Pancreas (tissue), 10 donors: ENCODE measurements around the gene LILRA6. TPM values are rescaled to one million over a fixed set of nuclear protein-coding genes. Genes with fewer than 3 reads are reported as not detected.
"Not testable (repeated sequence)": the region's sequence is repeated elsewhere in the genome, so short reads cannot be mapped to it uniquely, and the experiment has no call there.

Experiments
- ATAC-seq, 4 donors: fragments of 200-7000 bp; cut with Tn5 transposase; one replicate each; pipeline versions ENCODE4 v1.8.0 to v1.9.1; 2020; ENCODE audit warnings: mild to moderate bottlenecking in 4 of 4, moderate library complexity in 4 of 4
- DNase-seq, 6 donors: peaks; one replicate each; pipeline ENCODE4 v3.0.0-alpha.2; 2020
- FAIRE-seq: peaks from 2 replicates; lab custom pipeline; 2012; peaks lifted over from hg19 to GRCh38; lab: Jason Lieb, UNC
- H3K27ac ChIP-seq, 4 donors: fragments of 200-600 bp; sonication (generic); 1 replicate in 3 of 4; 2 replicates in 1 of 4; pipeline versions ENCODE4 v1.5.0 to v1.8.0; 2020
- H3K27me3 ChIP-seq, 4 donors: fragments of 200-600 bp; one replicate each; pipeline ENCODE4 v1.8.0; 2021
- H3K36me3 ChIP-seq, 3 donors: fragments of 200-600 bp; sonication (generic) in 1 of 3; one replicate each; pipeline versions ENCODE4 v1.5.0 to v1.8.0; 2020 to 2021
- H3K4me1 ChIP-seq, 3 donors: fragments of 200-600 bp; one replicate each; pipeline ENCODE4 v1.8.0; 2021
- H3K4me3 ChIP-seq, 4 donors: fragments of 200-600 bp; sonication (generic) in 2 of 4; one replicate each; pipeline versions ENCODE4 v1.5.0 to v1.8.0; 2020 to 2021
- H3K9me3 ChIP-seq, 4 donors: fragments of 200-600 bp; one replicate each; pipeline ENCODE4 v1.8.0; 2021
- WGBS, 2 donors: extraction: QIAGEN DNeasy Blood & Tissue Kit; methylation state at CpG; one replicate each; pipeline ENCODE4 v1.1.7; 2013; 5-methylcytosine and 5-hydroxymethylcytosine counted together
- intact Hi-C, 3 donors: fragments of 100-400 bp; cut with DNase I; formaldehyde crosslinking; loops; one replicate each; pipeline versions ENCODE4 v1.11.1 to v1.14.2; 2022
- polyA plus RNA-seq, 2 donors: library from polyadenylated mRNA; stranded (reverse); fragments of 200-250 nt; gene quantifications; one replicate each; pipeline ENCODE4 v1.2.3, GENCODE V29; 2013
- total RNA-seq, 6 donors: library from RNA; stranded (reverse); fragmentation: NEBNext Ultra II Directional in 4 of 6; extraction: Animal tissue kit (Norgen Biotek cat#: 25700) in 4 of 6; gene quantifications; one replicate each; pipeline versions ENCODE4 v1.2.1 to v1.2.4, GENCODE V29; 2021 to 2023
- TF ChIP-seq, protein P1 (sequence below), 4 donors: fragments of 200-600 bp; sonication (generic) in 3 of 4; IDR thresholded peaks; one replicate each; pipeline versions ENCODE4 v1.5.0 to v1.8.0; 2021; ENCODE audit warnings: antibody characterized with exemption in 4 of 4
- donor health status: healthy with polysubstance abuse.
- donor health status: DM: no; HTN: no; CAD: no; lungs with moderate emphysema.
- donor health status: DM: no; HTN: no; CAD: no.
- donor health status: control.
- donor health status: control.
- donor health status: Bipolar disorder and iron deficiency.
- donor health status: DM: yes; HTN: yes; CAD: no.
- donor health status: DM: no; HTN: no; CAD: no.
- donor health status: DM: no; HTN: no; CAD: no.
- donor health status: DM: yes; HTN: yes; CAD: no.

Gene LILRA6
- total and polyA plus RNA-seq, 8 donors = 0.20 to 2.4 (median 0.36) TPM

DNA sequence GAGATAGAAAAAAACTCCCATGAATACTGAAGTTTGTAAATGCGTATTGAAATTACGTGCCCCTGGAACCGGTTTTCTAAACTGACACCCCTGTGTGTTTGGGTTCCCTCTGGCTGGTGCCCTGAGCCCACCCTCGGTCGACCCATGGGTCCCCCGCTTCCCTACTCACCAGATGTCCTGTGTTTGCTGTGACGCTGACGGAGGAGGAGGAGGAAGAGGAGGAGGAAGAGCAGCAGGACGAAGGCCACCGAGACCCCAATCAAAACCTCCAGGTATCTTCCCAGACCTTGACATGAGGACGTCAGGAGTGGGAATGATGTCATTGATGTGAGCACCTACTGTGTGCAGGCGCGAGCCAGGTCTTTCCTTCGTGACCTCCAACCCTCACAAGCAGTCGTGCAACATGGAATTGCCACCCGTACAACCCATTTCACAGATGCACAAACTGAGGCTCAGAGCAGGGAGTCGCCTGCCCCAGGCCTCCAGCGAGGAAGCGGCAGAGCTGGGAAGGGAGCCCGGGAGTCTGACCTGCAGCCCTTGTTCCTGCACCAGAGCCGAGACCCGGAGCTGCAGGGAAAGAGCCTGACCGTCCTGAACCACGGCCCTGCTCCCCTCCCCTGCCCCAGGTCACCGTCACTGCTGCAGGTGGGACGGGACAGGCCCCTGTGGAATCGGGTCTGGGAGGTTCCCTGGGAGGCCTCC is 23.5 kb downstream of the LILRA6 start:
- WGBS, 2 donors = 80 to 86% methylated on average over 27 of the region's 27 CpGs
- H3K36me3 ChIP-seq = no peaks in the 10 kb centered on the region
- H3K4me1 ChIP-seq = no peaks in the 10 kb centered on the region
- peak in 1 of 6 donors; percentile 64 for DNase-seq
- H3K27ac ChIP-seq = no peak overlapping the region
- intact Hi-C loops = no loop called here
- TF ChIP-seq, protein P1, sequence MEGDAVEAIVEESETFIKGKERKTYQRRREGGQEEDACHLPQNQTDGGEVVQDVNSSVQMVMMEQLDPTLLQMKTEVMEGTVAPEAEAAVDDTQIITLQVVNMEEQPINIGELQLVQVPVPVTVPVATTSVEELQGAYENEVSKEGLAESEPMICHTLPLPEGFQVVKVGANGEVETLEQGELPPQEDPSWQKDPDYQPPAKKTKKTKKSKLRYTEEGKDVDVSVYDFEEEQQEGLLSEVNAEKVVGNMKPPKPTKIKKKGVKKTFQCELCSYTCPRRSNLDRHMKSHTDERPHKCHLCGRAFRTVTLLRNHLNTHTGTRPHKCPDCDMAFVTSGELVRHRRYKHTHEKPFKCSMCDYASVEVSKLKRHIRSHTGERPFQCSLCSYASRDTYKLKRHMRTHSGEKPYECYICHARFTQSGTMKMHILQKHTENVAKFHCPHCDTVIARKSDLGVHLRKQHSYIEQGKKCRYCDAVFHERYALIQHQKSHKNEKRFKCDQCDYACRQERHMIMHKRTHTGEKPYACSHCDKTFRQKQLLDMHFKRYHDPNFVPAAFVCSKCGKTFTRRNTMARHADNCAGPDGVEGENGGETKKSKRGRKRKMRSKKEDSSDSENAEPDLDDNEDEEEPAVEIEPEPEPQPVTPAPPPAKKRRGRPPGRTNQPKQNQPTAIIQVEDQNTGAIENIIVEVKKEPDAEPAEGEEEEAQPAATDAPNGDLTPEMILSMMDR (IDR thresholded peaks at IDR 0.05) = no peak
- H3K9me3 ChIP-seq = no peaks in the 10 kb centered on the region
- no peak for ATAC-seq
- FAIRE-seq = no peak
- no peak overlapping the region for H3K4me3 ChIP-seq
- no peaks in the 10 kb centered on the region for H3K27me3 ChIP-seq

DNA sequence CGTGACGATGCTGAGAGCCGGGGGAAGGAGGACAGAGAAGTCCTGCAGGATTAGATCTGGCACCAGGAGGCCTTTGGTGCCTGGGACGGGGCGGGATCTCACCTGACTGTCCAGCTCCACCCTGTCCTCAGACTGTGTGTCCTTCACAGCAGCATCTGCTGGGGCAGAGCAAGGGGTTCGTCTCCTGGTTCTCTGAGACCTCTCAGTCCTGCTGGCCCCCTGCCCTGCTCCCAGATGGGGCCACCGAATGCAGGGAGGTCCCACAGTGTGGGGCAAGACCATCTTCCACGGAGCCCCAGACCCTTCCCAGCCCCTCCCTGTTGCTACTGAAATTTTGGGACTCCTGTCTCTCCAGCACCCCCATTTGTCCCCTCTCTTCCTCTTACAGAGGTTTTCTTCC is 24.3 kb downstream of the LILRA6 start:
- no peaks in the 10 kb centered on the region for H3K36me3 ChIP-seq
- H3K9me3 ChIP-seq = no peaks in the 10 kb centered on the region
- H3K27ac ChIP-seq = no peak overlapping the region
- intact Hi-C loops = no loop called here
- FAIRE-seq (no peak), DNase-seq (no peak), ATAC-seq (no peak)
- no peaks in the 10 kb centered on the region for H3K27me3 ChIP-seq
- 74 to 86% methylated on average over 5 to 8 of the region's 8 CpGs for WGBS, 2 donors
- TF ChIP-seq, protein P1 (IDR thresholded peaks at IDR 0.05) = no peak
- H3K4me3 ChIP-seq = no peak overlapping the region
- H3K4me1 ChIP-seq = no peaks in the 10 kb centered on the region

DNA sequence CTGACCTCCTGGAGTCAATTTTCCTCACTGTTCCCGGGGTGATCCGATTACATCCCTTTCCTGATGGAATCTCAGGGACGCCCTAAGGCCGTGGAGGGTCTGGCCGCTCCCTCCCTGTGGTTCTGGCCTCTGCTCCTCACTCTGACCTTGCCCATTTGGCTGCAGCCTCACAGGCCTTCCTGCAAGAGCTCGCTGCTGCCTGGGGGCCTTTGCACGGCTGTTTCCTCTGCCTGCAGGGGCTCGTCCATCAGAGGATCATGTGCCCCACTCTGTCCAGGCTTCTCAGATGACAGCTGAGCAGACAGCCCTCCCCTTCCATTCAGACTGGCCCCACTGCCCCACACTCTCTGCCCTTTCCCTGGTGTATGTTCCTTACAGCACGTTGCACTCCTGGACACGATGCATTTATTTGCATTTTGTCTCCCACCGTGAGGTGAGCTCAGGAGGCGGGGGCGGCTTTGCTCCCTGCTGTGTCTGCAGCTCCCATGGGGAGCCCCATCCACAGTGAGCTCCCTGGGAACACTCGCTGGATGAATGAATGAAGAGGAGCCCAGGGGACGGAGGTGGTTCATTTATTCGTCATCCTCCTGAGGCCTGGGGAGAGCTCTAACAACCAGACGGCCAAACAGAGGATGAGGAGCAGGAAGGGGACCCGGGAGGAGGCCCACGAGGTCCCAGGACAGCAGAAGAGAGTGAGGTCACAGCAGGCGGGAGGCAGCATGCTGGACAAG is 24.9 kb downstream of the LILRA6 start:
- H3K27me3 ChIP-seq, H3K4me3 ChIP-seq, H3K9me3 ChIP-seq, DNase-seq, H3K36me3 ChIP-seq, intact Hi-C loops, ATAC-seq, FAIRE-seq, H3K27ac ChIP-seq, H3K4me1 ChIP-seq: not testable (repeated sequence)
- 57% methylated on average over 12 to 17 of the region's 20 CpGs for WGBS, 2 donors

DNA sequence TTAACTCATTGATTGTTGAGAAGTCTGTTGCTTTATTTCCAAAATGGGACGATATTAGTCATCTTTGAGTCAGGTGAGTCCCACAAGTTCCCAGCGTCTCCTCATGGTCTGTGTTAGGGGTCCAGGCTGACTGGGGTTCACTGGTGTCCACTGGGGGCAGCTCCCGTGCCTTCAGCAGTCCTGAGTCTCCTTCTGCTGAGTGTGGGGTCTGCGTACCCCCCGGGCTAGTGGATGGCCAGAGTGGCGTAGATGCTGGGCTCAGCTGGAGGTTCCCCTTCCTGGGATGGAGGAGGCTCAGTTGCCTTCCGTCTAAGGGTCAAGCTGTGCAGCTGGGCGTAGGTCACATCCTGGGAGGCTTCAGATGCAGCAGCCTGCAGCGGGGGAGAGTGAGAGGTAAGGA is 25.7 kb downstream of the LILRA6 start:
- FAIRE-seq = no peak

DNA sequence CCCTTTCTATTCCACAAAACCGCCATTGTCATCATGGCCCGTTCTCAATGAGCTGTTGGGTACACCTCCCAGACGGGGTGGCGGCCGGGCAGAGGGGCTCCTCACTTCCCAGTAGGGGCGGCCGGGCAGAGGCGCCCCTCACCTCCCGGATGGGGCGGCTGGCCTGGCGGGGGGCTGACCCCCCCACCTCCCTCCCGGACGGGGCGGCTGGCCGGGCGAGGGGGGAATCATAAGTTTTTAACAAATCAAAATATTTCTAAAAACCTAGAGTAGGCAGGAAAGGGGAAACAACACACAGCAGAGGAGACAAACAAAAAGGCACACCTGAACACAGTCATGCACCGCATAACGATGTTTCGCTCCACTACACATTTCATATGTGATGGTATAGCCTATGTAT is 27.9 kb downstream of the LILRA6 start:
- 97% methylated on average over 12 to 14 of the region's 19 CpGs for WGBS, 2 donors
- H3K27me3 ChIP-seq, FAIRE-seq, H3K36me3 ChIP-seq, H3K9me3 ChIP-seq, DNase-seq, ATAC-seq, H3K4me3 ChIP-seq, intact Hi-C loops, H3K27ac ChIP-seq: not testable (repeated sequence)
- peaks cover 4 to 13% (median 13%) of the 10 kb centered on the region in 3 donors for H3K4me1 ChIP-seq

More for the DNA sequence above, 25.7 kb downstream of the LILRA6 start:
- no peak for ATAC-seq
- Histone ChIP-seq H3K36me3 (no peaks in the 10 kb centered on the region), H3K27me3 (no peaks in the 10 kb centered on the region), H3K27ac (no peak overlapping the region), H3K4me1 (no peaks in the 10 kb centered on the region), H3K9me3 (no peaks in the 10 kb centered on the region), H3K4me3 (no peak overlapping the region)
- TF ChIP-seq, protein P1 (IDR thresholded peaks at IDR 0.05) = no peak
- DNase-seq = no peak
- 77 to 84% methylated on average over 8 to 9 of the region's 9 CpGs for WGBS, 2 donors
- intact Hi-C loops = no loop called here

DNA sequence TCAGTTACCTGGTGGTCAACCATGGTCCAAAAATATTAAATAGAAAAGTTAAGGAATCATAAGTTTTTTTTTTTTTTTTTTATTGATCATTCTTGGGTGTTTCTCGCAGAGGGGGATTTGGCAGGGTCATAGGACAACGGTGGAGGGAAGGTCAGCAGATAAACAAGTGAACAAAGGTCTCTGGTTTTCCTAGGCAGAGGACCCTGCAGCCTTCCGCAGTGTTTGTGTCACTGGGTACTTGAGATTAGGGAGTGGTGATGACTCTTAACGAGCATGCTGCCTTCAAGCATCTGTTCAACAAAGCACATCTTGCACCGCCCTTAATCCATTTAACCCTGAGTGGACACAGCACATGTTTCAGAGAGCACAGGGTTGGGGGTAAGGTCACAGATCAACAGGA is 28.4 kb downstream of the LILRA6 start:
- intact Hi-C loops, FAIRE-seq, DNase-seq, H3K4me3 ChIP-seq, ATAC-seq, H3K9me3 ChIP-seq, H3K27ac ChIP-seq, H3K36me3 ChIP-seq, H3K27me3 ChIP-seq: not testable (repeated sequence)
- H3K4me1 ChIP-seq = peaks cover 9 to 18% (median 18%) of the 10 kb centered on the region in 3 donors
- 64 to 67% methylated on average over 1 to 4 of the region's 5 CpGs for WGBS, 2 donors
